HG03520 (cell line): Measurements from ENCODE around the gene C7orf57.

Experiments
- ATAC-seq: cut with Tn5 transposase; IDR thresholded peaks from one replicate; pipeline ENCODE4 v1.9.1; 2021; ENCODE audit warnings: mild to moderate bottlenecking, moderate library complexity; ENCODE audit not compliant: unreplicated experiment

Gene C7orf57

DNA sequence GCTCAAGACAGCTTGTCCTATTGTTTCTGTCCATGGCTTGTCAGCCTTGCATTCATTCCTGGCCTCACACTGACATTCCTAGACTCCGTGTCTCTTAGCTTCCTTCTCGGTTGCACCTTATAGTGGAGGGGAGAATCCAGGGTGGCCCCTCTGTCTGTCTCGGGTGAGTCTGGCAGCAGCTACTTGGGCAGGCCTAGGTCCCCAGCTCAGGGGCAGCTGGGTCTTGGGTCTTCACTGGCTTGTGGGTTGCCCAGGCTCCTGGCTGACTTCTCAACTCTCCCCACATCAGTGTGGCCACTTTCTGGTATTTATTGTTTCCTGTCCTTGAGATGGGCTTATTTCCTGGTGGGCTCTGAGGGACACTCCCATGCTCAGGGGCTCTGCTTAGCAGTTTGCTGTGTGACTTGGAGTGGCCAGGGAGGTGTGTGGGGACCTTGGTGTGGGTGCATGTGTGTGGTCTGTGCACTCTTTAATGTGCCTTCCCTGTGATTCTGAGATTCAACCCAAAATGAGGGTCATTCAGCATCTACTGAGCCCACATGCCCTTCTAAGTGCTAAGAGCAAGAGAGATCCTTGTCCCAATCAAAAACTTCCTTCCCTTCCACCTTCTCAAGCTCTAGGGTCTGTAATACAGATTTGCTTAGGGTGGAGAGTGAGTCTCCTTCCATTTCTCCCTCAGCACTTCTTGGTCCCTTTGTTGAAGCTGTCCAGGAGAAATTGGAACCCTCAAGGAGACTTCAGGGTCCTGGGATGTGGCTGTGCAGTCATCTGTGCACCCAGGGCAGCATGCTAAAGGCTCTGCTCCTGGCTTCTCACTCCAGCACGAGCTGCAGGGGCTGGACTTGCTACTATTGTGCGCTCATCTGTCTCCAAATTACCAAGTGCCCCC is 73.9 kb downstream of the C7orf57 start:
- ATAC-seq = no peak

- peak; percentile 80 for ATAC-seq
These were observed 74.7 kb downstream of the C7orf57 start for GRCh38 chr7:48109848-48110663.

- no peak for ATAC-seq
These were observed 75.5 kb downstream of the C7orf57 start for GRCh38 chr7:48110868-48111267.
